Measurements from ENCODE around the gene HSH2D. TPM values are rescaled to one million over a fixed set of nuclear protein-coding genes. Genes with fewer than 3 reads are reported as not detected.
"Not testable (repeated sequence)": the region's sequence is repeated elsewhere in the genome, so short reads cannot be mapped to it uniquely, and the experiment has no call there.

The HSH2D gene
- total and polyA plus RNA-seq, 10 of the 15 experiments (the other 5 are each of a cell fraction or from before 2014, with no cell fraction given) = 22.0 to 145 (median 89.3) TPM

DNA sequence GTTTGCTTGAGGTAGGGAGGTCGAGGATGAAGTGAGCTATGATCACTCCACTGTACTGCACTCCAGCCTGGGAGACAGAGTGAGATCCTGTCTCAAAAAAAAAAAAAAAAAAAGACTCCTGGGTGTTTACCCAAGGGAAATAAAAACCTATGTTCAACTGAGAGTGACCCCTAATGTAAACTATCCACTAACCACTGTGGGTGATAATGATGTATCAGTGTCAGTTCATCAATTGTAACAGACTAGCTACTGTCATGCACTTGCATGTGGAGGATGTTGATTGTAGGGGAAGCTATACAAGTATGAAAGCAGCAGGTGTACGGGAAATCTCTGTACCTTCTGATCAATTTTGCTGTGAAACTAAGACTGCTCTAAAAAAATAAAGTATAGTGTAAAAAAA is 32.5 kb downstream of the HSH2D start (continued):
- TF ChIP-seq KDM1A (IDR thresholded peaks at IDR 0.05; ENCODE audit: borderline replicate concordance) (no peak), TCF3 (IDR thresholded peaks at IDR 0.05; ENCODE audit: borderline replicate concordance, insufficient read depth, low read depth, low read length) (peak; percentile 43; the same call in 1 of the 2 replicates)

DNA sequence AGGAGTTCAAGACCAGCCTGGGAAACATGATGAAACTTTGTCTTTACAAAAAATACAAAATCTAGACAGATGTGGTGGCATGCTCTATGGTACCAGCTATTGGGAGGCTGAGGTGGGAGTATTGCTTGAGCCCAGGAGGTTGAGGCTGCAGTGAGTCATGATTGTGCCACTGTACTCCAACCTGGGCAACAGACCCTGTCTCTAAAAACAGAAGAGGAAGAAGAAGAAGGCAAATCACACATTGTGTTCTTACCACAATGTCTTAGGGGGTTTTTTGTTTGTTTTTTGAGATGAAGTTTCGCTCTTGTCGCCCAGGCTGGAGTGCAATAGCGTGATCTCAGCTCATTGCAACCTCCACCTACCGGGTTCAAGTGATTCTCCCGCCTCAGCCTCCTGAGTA is 35.4 kb downstream of the HSH2D start:
- Histone ChIP-seq H2AFZ (ENCODE audit: control insufficient read depth, low read depth, low read length) (peak overlapping the region; percentile 17; the same call in 1 of the 2 replicates), H3K4me2 (ENCODE audit: control insufficient read depth, insufficient read depth) (peak overlapping the region; percentile 13; the same call in 1 of the 2 replicates)
- ATAC-seq = peak; percentile 71
- H3K36me3 ChIP-seq (ENCODE audit: control insufficient read depth in 2 of 2, insufficient read depth in 2 of 2, low read length in 1 of 2); POLR2A ChIA-PET; H3K27ac ChIP-seq (ENCODE audit: control insufficient read depth, insufficient read depth); intact Hi-C loops (cut with micrococcal nuclease; ENCODE audit: unreplicated experiment); FAIRE-seq; H3K9me3 ChIP-seq (replicated peaks; ENCODE audit: control insufficient read depth, insufficient read depth, low read length); BruUV-seq (replicated peaks); H3K4me1 ChIP-seq (ENCODE audit: control insufficient read depth, insufficient read depth, low read length); DNase-seq (ENCODE audit: low read depth, low spot score); H3K79me2 ChIP-seq (ENCODE audit: control insufficient read depth, insufficient read depth, low read length); H3K9ac ChIP-seq (ENCODE audit: control insufficient read depth, insufficient read depth, low read length); H3K4me3 ChIP-seq; in situ Hi-C loops (cut with MboI); H3K27me3 ChIP-seq (replicated peaks in 1 of 2; ENCODE audit: control insufficient read depth in 2 of 2, insufficient read depth in 2 of 2, low read length in 1 of 2); H4K20me1 ChIP-seq (ENCODE audit: control insufficient read depth, insufficient read depth): not testable (repeated sequence)
- 16% methylated on average over 5 of the region's 5 CpGs for WGBS (ENCODE audit: insufficient coverage, insufficient replicate concordance, low lambda C conversion rate, missing lambda C conversion rate)
- CTCF ChIA-PET = interaction anchor here (0.9 to 4.8 kb wide), 7 partner anchors 23 to 137 kb away, joined by 4 to 59 read pairs (median 10); partner anchors contain the start of gene HSH2D
- peak; percentile 31; the same call in 1 of the 2 replicates for TF ChIP-seq RUNX3 (IDR thresholded peaks at IDR 0.05; ENCODE audit: low read length)
- TF ChIP-seq NR2F1 (conservative IDR thresholded peaks at IDR 0.05) = peak; percentile 45; the same call in 1 of the 2 replicates
- 0 out of 2 replicates have a peak, but pooled peaks have one; percentile 8 for TF ChIP-seq SMARCA5 (IDR thresholded peaks at IDR 0.05)
- RAD21 ChIA-PET (ENCODE audit: unreplicated experiment) = interaction anchor here (0.9 to 4.5 kb wide), 8 partner anchors 17 to 549 kb away, joined by 3 to 27 read pairs (median 3); partner anchors contain the start of genes HSH2D and TPM4
- SMC1A ChIA-PET (ENCODE audit: uncharacterized antibody, unreplicated experiment) = interaction anchor here (0.6 to 7.4 kb wide), 11 partner anchors 9 to 137 kb away, joined by 3 to 49 read pairs (median 4); no protein-coding TSS in a partner anchor
